Measurements from ENCODE around the gene GOLGA6L9.
"Not testable (repeated sequence)": the region's sequence is repeated elsewhere in the genome, so short reads cannot be mapped to it uniquely, and the experiment has no call there.

GOLGA6L9 gene

DNA sequence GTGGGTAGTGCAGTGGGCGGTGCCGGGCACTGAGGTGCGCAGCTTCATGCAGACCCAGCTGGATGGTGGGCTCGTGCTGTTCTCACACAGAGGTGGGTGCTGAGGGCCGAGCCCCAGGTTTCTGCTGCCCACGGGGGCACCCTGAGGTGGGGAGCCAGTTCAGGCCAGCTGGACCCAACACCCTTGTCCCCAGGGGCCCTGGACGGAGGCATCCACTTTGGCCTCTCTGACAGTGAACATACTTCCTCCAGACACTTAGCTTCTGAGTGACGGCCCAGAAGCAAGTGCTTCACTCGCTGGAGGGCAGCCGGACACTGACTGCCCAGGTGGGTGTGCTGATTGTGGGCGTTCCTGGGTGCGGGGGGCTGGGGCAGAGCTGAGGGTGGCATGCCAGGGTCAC is 39.8 kb downstream of the GOLGA6L9 start:
- not testable (repeated sequence) for DNase-seq (ENCODE audit: low spot score)

GRCh38 chr15:82472269-82472982 is 42.8 kb downstream of the GOLGA6L9 start:
- DNase-seq (ENCODE audit: low spot score): peak; percentile 8

DNA sequence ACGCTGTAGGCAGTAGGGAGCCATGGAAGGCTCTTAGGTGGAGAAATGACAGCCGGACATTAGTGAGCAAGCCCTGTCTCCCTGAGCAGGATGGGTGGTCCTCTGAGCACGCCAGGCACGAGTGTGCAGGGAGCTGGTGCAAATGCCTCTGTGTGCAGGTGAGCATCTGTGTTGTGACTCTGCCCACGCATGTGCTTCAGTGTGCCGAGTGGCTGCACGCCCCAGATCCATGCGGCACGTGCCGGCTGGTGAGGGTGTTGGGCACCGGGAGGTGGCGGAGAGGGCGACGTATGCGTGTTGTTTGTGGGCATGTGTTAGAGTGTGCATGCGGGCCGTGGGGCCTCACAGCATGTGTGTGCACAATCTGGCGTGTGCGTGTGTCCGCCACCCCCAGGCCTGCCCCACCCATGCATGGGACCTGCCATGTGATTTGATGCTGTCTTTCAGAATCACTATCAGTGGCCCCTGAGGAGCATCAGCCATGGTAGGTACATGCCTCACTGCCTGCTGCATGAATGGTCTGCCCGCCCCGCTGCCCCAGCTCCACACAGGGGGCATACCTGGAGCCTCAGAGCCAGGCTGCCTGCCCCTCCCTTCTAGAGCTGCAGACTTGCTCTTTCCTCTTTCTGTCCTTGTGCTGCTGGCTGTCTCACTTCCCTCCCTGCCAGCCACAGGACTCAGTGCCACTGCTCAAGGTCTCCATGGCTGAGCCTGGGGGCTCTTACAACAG is 45.1 kb downstream of the GOLGA6L9 start:
- DNase-seq (ENCODE audit: low spot score): not testable (repeated sequence)

DNA sequence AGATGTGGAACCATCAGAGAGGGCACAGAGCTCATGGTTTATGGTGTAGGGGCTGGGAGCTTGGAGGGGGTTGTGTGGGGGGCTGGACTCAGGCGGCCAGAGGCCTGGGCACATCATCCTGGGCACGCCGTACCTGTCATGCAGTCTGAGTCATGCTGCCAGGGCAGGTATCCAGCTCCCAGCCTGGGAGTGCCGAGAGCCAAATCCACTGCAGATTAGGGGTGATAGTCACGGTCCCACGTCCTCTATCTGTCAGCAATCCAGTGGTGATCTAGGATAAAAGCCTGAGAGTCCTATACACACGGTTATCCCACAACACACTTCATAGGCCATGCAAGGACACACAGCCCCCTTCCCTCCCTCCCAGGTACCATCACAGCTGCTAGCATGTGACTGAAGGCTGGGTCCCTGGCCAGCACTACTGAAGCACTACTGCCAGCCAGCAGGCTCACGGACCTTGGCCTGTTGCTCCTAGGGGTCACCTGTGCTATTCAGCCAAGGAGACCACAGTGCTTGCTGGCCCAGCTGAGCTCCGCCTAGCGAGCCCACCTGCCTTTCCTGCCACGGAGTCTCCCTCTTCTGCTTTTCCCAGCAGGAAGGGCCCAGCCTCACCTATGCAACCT is 45.8 kb downstream of the GOLGA6L9 start:
- not testable (repeated sequence) for DNase-seq (ENCODE audit: low spot score)

- not testable (repeated sequence) for DNase-seq (ENCODE audit: low spot score)
Observed at GRCh38 chr15:82476697-82477342, 47.2 kb downstream of the GOLGA6L9 start.

DNA sequence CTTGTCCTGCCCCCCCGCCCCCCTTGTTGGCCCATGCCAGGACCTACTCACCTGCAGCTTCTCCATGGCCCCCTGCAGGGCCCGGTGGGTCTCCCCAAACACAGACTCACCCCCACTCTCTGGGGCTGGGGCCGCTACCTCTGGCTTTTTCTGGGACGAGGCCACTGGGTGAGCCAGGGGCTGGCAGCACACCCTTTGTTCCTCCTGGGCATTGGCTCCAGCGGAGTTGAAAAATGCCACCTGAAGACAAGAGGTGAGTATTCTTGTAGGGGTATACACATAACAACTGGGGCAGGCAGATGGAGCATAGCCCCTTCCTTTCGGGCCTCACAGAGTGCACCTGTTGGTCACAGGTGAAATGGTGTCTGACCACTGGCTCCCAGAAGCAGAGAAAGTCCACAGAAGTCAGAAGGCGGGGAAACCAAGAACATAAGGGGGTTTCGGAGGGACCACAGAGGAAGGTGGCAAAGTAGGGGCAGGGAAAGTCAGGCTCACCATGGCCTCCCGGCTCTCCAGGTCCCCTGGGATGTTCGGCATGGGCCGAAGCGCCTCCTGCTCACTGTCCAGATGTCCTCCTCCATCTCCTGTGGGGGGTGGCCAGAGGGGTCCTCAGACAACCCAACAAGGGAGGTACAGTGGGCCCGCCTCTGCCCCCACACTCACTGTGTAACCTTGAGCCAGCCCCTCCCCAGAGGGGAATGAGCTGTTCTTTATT is 47.9 kb downstream of the GOLGA6L9 start:
- DNase-seq (ENCODE audit: low spot score): not testable (repeated sequence)
